Measurements from ENCODE around the gene UBTF.

- TF ChIP-seq RARB (CRISPR knock-in tag; IDR thresholded peaks at IDR 0.05) (no peak), OSR1 (CRISPR knock-in tag; IDR thresholded peaks at IDR 0.05) (no peak), TCF4 (CRISPR knock-in tag; IDR thresholded peaks at IDR 0.05; ENCODE audit: borderline replicate concordance) (no peak), ESRRG (CRISPR knock-in tag; IDR thresholded peaks at IDR 0.05) (no peak)
- TF ChIP-seq, protein P1, sequence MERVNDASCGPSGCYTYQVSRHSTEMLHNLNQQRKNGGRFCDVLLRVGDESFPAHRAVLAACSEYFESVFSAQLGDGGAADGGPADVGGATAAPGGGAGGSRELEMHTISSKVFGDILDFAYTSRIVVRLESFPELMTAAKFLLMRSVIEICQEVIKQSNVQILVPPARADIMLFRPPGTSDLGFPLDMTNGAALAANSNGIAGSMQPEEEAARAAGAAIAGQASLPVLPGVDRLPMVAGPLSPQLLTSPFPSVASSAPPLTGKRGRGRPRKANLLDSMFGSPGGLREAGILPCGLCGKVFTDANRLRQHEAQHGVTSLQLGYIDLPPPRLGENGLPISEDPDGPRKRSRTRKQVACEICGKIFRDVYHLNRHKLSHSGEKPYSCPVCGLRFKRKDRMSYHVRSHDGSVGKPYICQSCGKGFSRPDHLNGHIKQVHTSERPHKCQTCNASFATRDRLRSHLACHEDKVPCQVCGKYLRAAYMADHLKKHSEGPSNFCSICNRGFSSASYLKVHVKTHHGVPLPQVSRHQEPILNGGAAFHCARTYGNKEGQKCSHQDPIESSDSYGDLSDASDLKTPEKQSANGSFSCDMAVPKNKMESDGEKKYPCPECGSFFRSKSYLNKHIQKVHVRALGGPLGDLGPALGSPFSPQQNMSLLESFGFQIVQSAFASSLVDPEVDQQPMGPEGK (CRISPR knock-in tag; IDR thresholded peaks at IDR 0.05; ENCODE audit: borderline replicate concordance), result no peak
Measured at GRCh38 chr17:44214896-44215295, 4.6 kb downstream of the UBTF start.

Measured in SK-N-SH treated with all-trans-retinoic acid at 6 μM for 48 hours (cell line).